IMR-90 (cell line): ENCODE data around the gene TBC1D1. TPM values are rescaled to one million over a fixed set of nuclear protein-coding genes. Genes with fewer than 3 reads are reported as not detected.

Experiments used
- ATAC-seq: fragments of 200-7000 bp; cut with Tn5 transposase; 2 replicates; pipeline ENCODE4 v1.9.1; 2020; ENCODE audit warnings: low read depth, mild to moderate bottlenecking, moderate library complexity
- BruUV-seq: library from RNA; stranded (reverse); fragments of 400-500 nt; replicated peaks from 2 replicates; lab custom pipeline; 2021; lab: Mats Ljungman, UMichigan
- CTCF ChIA-PET: fragments of 300-600 bp; formaldehyde crosslinking; extraction: SDS; loops from one replicate; lab custom pipeline; 2021; ENCODE audit warnings: antibody characterized with exemption; lab: Yijun Ruan, JAX
- POLR2A ChIA-PET: fragments of 300-600 bp; sonication (Branson Sonifier 250); formaldehyde crosslinking; loops from one replicate; lab custom pipeline; 2022; ENCODE audit warnings: antibody characterized with exemption; ENCODE audit not compliant: unreplicated experiment; lab: Charles Lee
- DNase-seq: peaks from one replicate; pipeline ENCODE4 v3.0.0; 2013
- H2AFZ ChIP-seq: replicated peaks from 2 replicates; pipeline ENCODE3; 2013; ENCODE audit warnings: low read length, mild to moderate bottlenecking; ENCODE audit not compliant: poor library complexity
- H2AK5ac ChIP-seq: 2 replicates; pipeline ENCODE4 v1.6.1; 2013; ENCODE audit warnings: low read depth, low read length, inconsistent platforms
- H2AK9ac ChIP-seq: replicated peaks from 2 replicates; pipeline ENCODE3; 2013; ENCODE audit warnings: mild to moderate bottlenecking, low read depth, low read length, moderate library complexity; ENCODE audit not compliant: poor library complexity
- H2BK120ac ChIP-seq: 2 replicates; pipeline ENCODE4 v1.6.1; 2013; ENCODE audit warnings: low read depth, low read length, inconsistent platforms
- H2BK15ac ChIP-seq: 3 replicates; pipeline ENCODE4 v1.6.1; 2013; ENCODE audit warnings: low read depth, low read length, inconsistent platforms
- H2BK20ac ChIP-seq: 2 replicates; pipeline ENCODE4 v1.6.1; 2013; ENCODE audit warnings: low read depth, mild to moderate bottlenecking, inconsistent platforms, low read length, moderate library complexity
- H2BK5ac ChIP-seq: 2 replicates; pipeline ENCODE4 v1.6.1; 2013; ENCODE audit warnings: mild to moderate bottlenecking, low read depth, low read length, inconsistent platforms; ENCODE audit not compliant: poor library complexity, severe bottlenecking
- H3K14ac ChIP-seq: replicated peaks from 2 replicates; pipeline ENCODE4 v1.6.1; 2013; ENCODE audit warnings: low read depth, low read length, inconsistent platforms
- H3K18ac ChIP-seq: 2 replicates; pipeline ENCODE4 v1.6.1; 2013; ENCODE audit warnings: low read depth, low read length, control low read depth
- H3K23ac ChIP-seq: 2 replicates; pipeline ENCODE4 v1.6.1; 2013; ENCODE audit warnings: low read depth, low read length, inconsistent platforms
- H3K27ac ChIP-seq: 2 replicates; pipeline ENCODE4 v1.5.1; 2013; ENCODE audit warnings: mild to moderate bottlenecking, control low read depth, low read length; ENCODE audit not compliant: insufficient read depth
- H3K27me3 ChIP-seq: 2 replicates; pipeline ENCODE4 v1.6.1; 2013; ENCODE audit warnings: low read length; ENCODE audit not compliant: control insufficient read depth, insufficient read depth
- H3K36me3 ChIP-seq: 2 replicates; pipeline ENCODE4 v1.6.1; 2013; ENCODE audit warnings: low read length, mixed read lengths; ENCODE audit not compliant: control insufficient read depth, insufficient read depth
- H3K4ac ChIP-seq: 2 replicates; pipeline ENCODE4 v1.6.1; 2013; ENCODE audit warnings: low read depth, low read length, inconsistent platforms
- H3K4me1 ChIP-seq: 2 replicates; pipeline ENCODE4 v1.6.1; 2013; ENCODE audit warnings: low read length, mixed read lengths; ENCODE audit not compliant: control insufficient read depth, insufficient read depth
- H3K4me2 ChIP-seq: 2 replicates; pipeline ENCODE4 v1.6.1; 2013; ENCODE audit warnings: low read depth, mild to moderate bottlenecking, control low read depth, low read length, moderate library complexity
- H3K4me3 ChIP-seq: 2 replicates; pipeline ENCODE4 v1.5.1; 2013; ENCODE audit warnings: low read depth, mild to moderate bottlenecking, control low read depth, low read length, moderate library complexity; ENCODE audit not compliant: insufficient read depth
- H3K56ac ChIP-seq: 2 replicates; pipeline ENCODE4 v1.6.1; 2013; ENCODE audit warnings: low read length, inconsistent platforms; ENCODE audit not compliant: insufficient read depth; ENCODE audit errors: extremely low read depth
- H3K79me1 ChIP-seq, 2 experiments: 2 replicates each; pipeline ENCODE4 v1.6.1; 2013; ENCODE audit warnings: low read length in 2 of 2, inconsistent platforms in 1 of 2, low read depth in 1 of 2
- H3K9ac ChIP-seq: 2 replicates; pipeline ENCODE4 v1.6.1; 2013; ENCODE audit warnings: low read depth, low read length, control low read depth
- H3K9me1 ChIP-seq: 2 replicates; pipeline ENCODE4 v1.6.1; 2013; ENCODE audit warnings: low read length, inconsistent platforms; ENCODE audit not compliant: insufficient read depth
- H3K9me3 ChIP-seq: 2 replicates; pipeline ENCODE4 v1.6.1; 2013; ENCODE audit warnings: low read length; ENCODE audit not compliant: control insufficient read depth, insufficient read depth
- H4K20me1 ChIP-seq: 2 replicates; pipeline ENCODE4 v1.6.1; 2013; ENCODE audit warnings: low read length, inconsistent platforms; ENCODE audit not compliant: insufficient read depth
- H4K5ac ChIP-seq: 2 replicates; pipeline ENCODE4 v1.6.1; 2013; ENCODE audit warnings: mild to moderate bottlenecking, low read depth, low read length, control low read depth
- H4K8ac ChIP-seq, 2 experiments: 2 replicates each; pipeline ENCODE4 v1.6.1; 2013; ENCODE audit warnings: low read depth in 2 of 2, low read length in 2 of 2, control low read depth in 1 of 2, inconsistent platforms in 1 of 2
- H4K91ac ChIP-seq: 2 replicates; pipeline ENCODE4 v1.6.1; 2013; ENCODE audit warnings: low read depth, low read length, inconsistent platforms; ENCODE audit not compliant: insufficient read depth
- BHLHE40 ChIP-seq: fragments of 150-350 bp; IDR thresholded peaks from 2 replicates; pipeline ENCODE4 v1.6.1; 2016; ENCODE audit warnings: mild to moderate bottlenecking, low read depth, low read length
- CEBPB ChIP-seq: IDR thresholded peaks from 2 replicates; pipeline ENCODE4 v1.6.1; 2012; ENCODE audit warnings: low read depth, low read length, improper control_type of control experiment
- CTCF ChIP-seq: conservative IDR thresholded peaks from 2 replicates; pipeline ENCODE4 v1.5.1; 2012; ENCODE audit warnings: mild to moderate bottlenecking, low read depth, low read length, improper control_type of control experiment
- ELK1 ChIP-seq: fragments of 150-350 bp; IDR thresholded peaks from 2 replicates; pipeline ENCODE4 v1.6.1; 2016; ENCODE audit warnings: low read depth, mild to moderate bottlenecking, low read length, moderate library complexity, borderline replicate concordance
- FOS ChIP-seq: fragments of 150-350 bp; IDR thresholded peaks from 2 replicates; pipeline ENCODE4 v1.6.1; 2016; ENCODE audit warnings: low read depth, low read length
- MAFK ChIP-seq: IDR thresholded peaks from 2 replicates; pipeline ENCODE4 v1.6.1; 2012; ENCODE audit warnings: low read depth, low read length, improper control_type of control experiment
- MXI1 ChIP-seq: IDR thresholded peaks from 2 replicates; pipeline ENCODE4 v1.6.1; 2012; ENCODE audit warnings: low read depth, mild to moderate bottlenecking, low read length, moderate library complexity, borderline replicate concordance
- POLR2A ChIP-seq: IDR thresholded peaks from 2 replicates; pipeline ENCODE4 v1.6.1; 2012; ENCODE audit warnings: mild to moderate bottlenecking, low read depth, low read length
- RAD21 ChIP-seq: IDR thresholded peaks from 2 replicates; pipeline ENCODE4 v1.6.1; 2012; ENCODE audit warnings: low read length, improper control_type of control experiment
- RCOR1 ChIP-seq: IDR thresholded peaks from 2 replicates; pipeline ENCODE4 v1.6.1; 2012; ENCODE audit warnings: mild to moderate bottlenecking, low read length, improper control_type of control experiment; ENCODE audit not compliant: insufficient replicate concordance
- RFX5 ChIP-seq: IDR thresholded peaks from 2 replicates; pipeline ENCODE4 v1.8.0; 2012; ENCODE audit warnings: low read depth, mild to moderate bottlenecking, low read length, moderate library complexity
- SMC3 ChIP-seq: fragments of 150-350 bp; IDR thresholded peaks from 2 replicates; pipeline ENCODE4 v1.6.1; 2016; ENCODE audit warnings: low read depth, mild to moderate bottlenecking, antibody characterized with exemption, low read length, moderate library complexity
- WGBS, 2 experiments: methylation state at CpG; one replicate each; pipeline versions ENCODE4 v1.1.5 to v1.1.7; 2013; ENCODE audit warnings: missing lambda C conversion rate in 2 of 2; ENCODE audit not compliant: insufficient read length in 1 of 2; ENCODE audit errors: extremely low coverage in 2 of 2; 5-methylcytosine and 5-hydroxymethylcytosine counted together
- dilution Hi-C: fragments of 300-500 bp; cut with HindIII; formaldehyde crosslinking; loops from one replicate; pipeline ENCODE4 v1.14.3; 2018; ENCODE audit warnings: low sequenced_read_pairs; ENCODE audit not compliant: unreplicated experiment
- in situ Hi-C: fragments of 300-500 bp; cut with MboI; formaldehyde crosslinking; loops from 3 replicates; pipeline ENCODE4 v1.14.3; 2019; ENCODE audit warnings: low sequenced_read_pairs, inconsistent platforms, mixed read lengths
- intact Hi-C: fragments of 100-400 bp; cut with micrococcal nuclease; formaldehyde crosslinking; loops from 2 replicates; pipeline ENCODE4 v1.10.0; 2022
- polyA plus RNA-seq, 3 experiments: library from polyadenylated mRNA; depleted of rRNA; stranded (reverse); fragments of >200 nt; gene quantifications; 2 replicates each; pipeline ENCODE4 v1.2.3, GENCODE V29; 2012; ENCODE audit warnings: low replicate concordance in 1 of 3
- total RNA-seq: library from RNA; depleted of rRNA; stranded (reverse); fragments of >200 nt; gene quantifications from 2 replicates; pipeline ENCODE4 v1.2.3, GENCODE V29; 2012
- TF ChIP-seq, protein P1 (sequence below): fragments of 150-350 bp; IDR thresholded peaks from 2 replicates; pipeline ENCODE4 v1.6.1; 2017; ENCODE audit warnings: mild to moderate bottlenecking, antibody characterized with exemption, low read length, low read depth

Gene TBC1D1
- total and polyA plus RNA-seq, 2 of the 4 experiments (the other 2 are of a cell fraction) = 42.4 to 104 TPM

DNA sequence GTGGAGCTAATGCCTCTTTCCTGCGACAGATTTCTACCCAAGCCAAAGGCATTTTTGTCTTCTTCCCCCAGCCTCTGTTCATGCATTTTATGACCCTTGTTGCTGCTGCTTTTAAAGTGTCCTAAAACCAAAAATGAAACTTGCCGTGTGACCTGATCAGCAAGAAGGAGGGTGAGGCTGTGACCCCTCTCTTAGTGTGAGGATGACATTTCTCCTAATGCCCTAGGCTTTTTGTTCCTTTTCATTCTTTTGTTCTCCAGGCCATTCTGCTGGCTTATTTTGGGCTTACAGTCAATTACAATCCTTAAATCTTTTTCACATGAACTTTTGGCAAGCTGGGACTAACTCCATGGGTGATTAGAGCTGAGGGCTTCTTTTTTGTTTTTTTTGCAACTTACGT, 103.7 kb downstream of the TBC1D1 start:
- H3K23ac ChIP-seq = no peak overlapping the region
- H2BK20ac ChIP-seq = no peak overlapping the region
- H2BK15ac ChIP-seq = no peak overlapping the region
- H3K4me1 ChIP-seq = peaks cover 1% of the 10 kb centered on the region
- no CpG with 5 or more reads among the region's 3 CpGs for WGBS, 2 experiments
- H3K79me1 ChIP-seq = peaks cover 34 to 63% of the 10 kb centered on the region in 2 experiments
- H3K4me3 ChIP-seq = no peak overlapping the region
- H3K27ac ChIP-seq = no peak overlapping the region
- H3K9me3 ChIP-seq = no peaks in the 10 kb centered on the region
- H3K14ac ChIP-seq = no peak overlapping the region
- BruUV-seq = no TSS peak
- H2AFZ ChIP-seq = no peak overlapping the region
- dilution Hi-C loops = no loop called here
- no peak overlapping the region for H4K8ac ChIP-seq
- no peaks in the 10 kb centered on the region for H3K27me3 ChIP-seq
- H2AK5ac ChIP-seq = no peak overlapping the region
- H4K91ac ChIP-seq = no peak overlapping the region
- ATAC-seq = no peak
- H3K4ac ChIP-seq = no peak overlapping the region
- no peaks in the 10 kb centered on the region for H4K20me1 ChIP-seq
- H2AK9ac ChIP-seq = no peak overlapping the region
- intact Hi-C loops = no loop called here
- TF ChIP-seq ELK1 (no peak), MAFK (no peak), SMC3 (no peak), FOS (no peak), POLR2A (no peak), RFX5 (no peak), RCOR1 (no peak), MXI1 (no peak), CTCF (no peak), RAD21 (no peak), CEBPB (no peak), BHLHE40 (no peak)
- TF ChIP-seq, protein P1, sequence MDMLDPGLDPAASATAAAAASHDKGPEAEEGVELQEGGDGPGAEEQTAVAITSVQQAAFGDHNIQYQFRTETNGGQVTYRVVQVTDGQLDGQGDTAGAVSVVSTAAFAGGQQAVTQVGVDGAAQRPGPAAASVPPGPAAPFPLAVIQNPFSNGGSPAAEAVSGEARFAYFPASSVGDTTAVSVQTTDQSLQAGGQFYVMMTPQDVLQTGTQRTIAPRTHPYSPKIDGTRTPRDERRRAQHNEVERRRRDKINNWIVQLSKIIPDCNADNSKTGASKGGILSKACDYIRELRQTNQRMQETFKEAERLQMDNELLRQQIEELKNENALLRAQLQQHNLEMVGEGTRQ = no peak
- H3K56ac ChIP-seq = no peak overlapping the region
- no peak overlapping the region for H3K4me2 ChIP-seq
- no peak overlapping the region for H2BK120ac ChIP-seq
- H3K36me3 ChIP-seq = no peaks in the 10 kb centered on the region
- no peak overlapping the region for H4K5ac ChIP-seq
- H3K9ac ChIP-seq = no peak overlapping the region
- H3K9me1 ChIP-seq = peaks cover 8% of the 10 kb centered on the region; the same call in 1 of the 2 replicates
- no peak overlapping the region for H3K18ac ChIP-seq
- ChIA-PET CTCF (no interaction called here), POLR2A (no interaction called here)
- in situ Hi-C loops = no loop called here
- DNase-seq = no peak
- no peak overlapping the region for H2BK5ac ChIP-seq
